ENCODE results near the gene CEBPG.

CEBPG gene

GRCh38 chr19:33430674-33431277, 57.3 kb downstream of the CEBPG start:
- no peaks in the 10 kb centered on the region for H3K36me3 ChIP-seq (ENCODE audit: control insufficient read depth in 2 of 2, insufficient read depth in 2 of 2, low read length in 2 of 2)
- no peak overlapping the region for H3K4me3 ChIP-seq (ENCODE audit: low read length in 2 of 2)
- H3K9ac ChIP-seq (ENCODE audit: low read depth in 1 of 2, low read length in 2 of 2), result no peak overlapping the region
- no peaks in the 10 kb centered on the region for H3K27me3 ChIP-seq (ENCODE audit: control insufficient read depth in 2 of 2, insufficient read depth in 2 of 2, low read length in 2 of 2)
- H3K27ac ChIP-seq (ENCODE audit: low read depth in 2 of 2, low read length in 2 of 2), result no peak overlapping the region
- H3K9me3 ChIP-seq (ENCODE audit: control insufficient read depth in 2 of 2, low read length in 2 of 2), result no peaks in the 10 kb centered on the region
- H3K4me1 ChIP-seq (ENCODE audit: control insufficient read depth in 2 of 2, insufficient read depth in 2 of 2, low read length in 2 of 2), result no peaks in the 10 kb centered on the region

- Histone ChIP-seq H3K4me1 (ENCODE audit: control insufficient read depth in 2 of 2, insufficient read depth in 2 of 2, low read length in 2 of 2) (no peaks in the 10 kb centered on the region), H3K27ac (ENCODE audit: low read depth in 2 of 2, low read length in 2 of 2) (no peak overlapping the region), H3K27me3 (ENCODE audit: control insufficient read depth in 2 of 2, insufficient read depth in 2 of 2, low read length in 2 of 2) (no peaks in the 10 kb centered on the region), H3K9ac (ENCODE audit: low read depth in 1 of 2, low read length in 2 of 2) (no peak overlapping the region), H3K36me3 (ENCODE audit: control insufficient read depth in 2 of 2, insufficient read depth in 2 of 2, low read length in 2 of 2) (no peaks in the 10 kb centered on the region), H3K9me3 (ENCODE audit: control insufficient read depth in 2 of 2, low read length in 2 of 2) (no peaks in the 10 kb centered on the region), H3K4me3 (ENCODE audit: low read length in 2 of 2) (no peak overlapping the region)
Measured at GRCh38 chr19:33432015-33432414, 58.5 kb downstream of the CEBPG start.
